Measurements from ENCODE around the gene CYP2W1.

DNA sequence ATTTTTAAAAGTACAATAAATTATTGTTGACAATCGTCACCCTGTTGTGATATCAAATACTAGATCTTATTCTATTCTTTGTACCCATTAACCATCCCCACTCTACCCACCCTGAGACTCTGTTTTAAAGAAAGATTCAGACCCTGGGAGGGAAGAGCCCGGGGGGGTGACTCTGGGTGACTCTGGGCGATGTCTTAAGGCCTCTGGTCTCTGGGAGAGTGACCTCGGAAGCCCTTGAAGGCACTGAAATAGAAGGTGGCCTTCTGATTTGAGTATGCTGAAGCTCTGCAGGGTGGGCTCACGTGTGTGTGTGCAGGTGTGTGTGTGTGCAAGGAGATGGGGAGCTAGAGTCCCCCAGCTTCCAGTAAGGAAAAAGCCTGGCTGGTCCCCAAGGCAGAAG is 38.2 kb upstream of the CYP2W1 start:
- TF ChIP-seq CTCF (IDR thresholded peaks at IDR 0.05; ENCODE audit: low read length) (no peak), EZH2 (optimal IDR thresholded peaks at IDR 0.05; ENCODE audit: low read depth, low read length) (no peak)
